ENCODE results near the gene CPB2. TPM values are rescaled to one million over a fixed set of nuclear protein-coding genes. Genes with fewer than 3 reads are reported as not detected.

Gene CPB2
- total and polyA plus RNA-seq, 2 donors (not counting 1 experiment from before 2014, with no cell fraction given), result not detected

DNA sequence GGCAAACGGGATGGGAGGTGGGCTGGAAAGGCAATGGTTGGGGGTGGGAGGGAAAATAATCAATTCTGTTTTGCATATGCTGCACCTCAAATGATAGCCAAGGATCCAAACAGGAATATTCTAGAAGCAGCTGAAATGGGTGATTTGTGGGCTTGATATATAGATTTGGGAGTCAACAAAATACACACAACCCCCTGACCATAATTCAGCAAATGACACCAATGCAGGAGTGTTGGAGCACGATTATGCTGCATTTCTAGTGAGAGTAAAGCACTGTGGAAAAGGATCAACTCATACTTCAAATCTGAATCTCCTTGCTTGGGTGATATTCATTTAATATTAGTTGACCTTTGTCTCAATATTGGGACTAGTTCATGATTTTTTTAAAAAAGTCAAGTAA lies 41.1 kb upstream of the CPB2 start:
- H3K9ac ChIP-seq (ENCODE audit: insufficient read depth, low read length), result no peak overlapping the region
- H3K27ac ChIP-seq (ENCODE audit: insufficient read depth, low read length), result no peak overlapping the region
- no peak overlapping the region for H3K4me2 ChIP-seq (ENCODE audit: extremely low read depth, insufficient read depth, low read length)
- H3K4me1 ChIP-seq (ENCODE audit: control insufficient read depth, extremely low read depth, insufficient read depth, low read length), result no peaks in the 10 kb centered on the region
- H3K9me3 ChIP-seq (ENCODE audit: control insufficient read depth, insufficient read depth, low read depth, low read length), result no peaks in the 10 kb centered on the region
- H3K27me3 ChIP-seq (ENCODE audit: control insufficient read depth, insufficient read depth, low read length), result peaks cover 2% of the 10 kb centered on the region
- H4K20me1 ChIP-seq (ENCODE audit: control insufficient read depth, extremely low read depth, insufficient read depth, low read length), result no peaks in the 10 kb centered on the region
- H3K36me3 ChIP-seq (ENCODE audit: control insufficient read depth, insufficient read depth, low read length), result no peaks in the 10 kb centered on the region
- DNase-seq (ENCODE audit: low read depth in 2 of 2), result no peak
- no peak overlapping the region for H3K4me3 ChIP-seq (replicated peaks in 1 of 4; ENCODE audit: control extremely low read depth in 1 of 4, insufficient read depth in 1 of 4, low read depth in 3 of 4, low read length in 4 of 4)
- TF ChIP-seq, protein P1, sequence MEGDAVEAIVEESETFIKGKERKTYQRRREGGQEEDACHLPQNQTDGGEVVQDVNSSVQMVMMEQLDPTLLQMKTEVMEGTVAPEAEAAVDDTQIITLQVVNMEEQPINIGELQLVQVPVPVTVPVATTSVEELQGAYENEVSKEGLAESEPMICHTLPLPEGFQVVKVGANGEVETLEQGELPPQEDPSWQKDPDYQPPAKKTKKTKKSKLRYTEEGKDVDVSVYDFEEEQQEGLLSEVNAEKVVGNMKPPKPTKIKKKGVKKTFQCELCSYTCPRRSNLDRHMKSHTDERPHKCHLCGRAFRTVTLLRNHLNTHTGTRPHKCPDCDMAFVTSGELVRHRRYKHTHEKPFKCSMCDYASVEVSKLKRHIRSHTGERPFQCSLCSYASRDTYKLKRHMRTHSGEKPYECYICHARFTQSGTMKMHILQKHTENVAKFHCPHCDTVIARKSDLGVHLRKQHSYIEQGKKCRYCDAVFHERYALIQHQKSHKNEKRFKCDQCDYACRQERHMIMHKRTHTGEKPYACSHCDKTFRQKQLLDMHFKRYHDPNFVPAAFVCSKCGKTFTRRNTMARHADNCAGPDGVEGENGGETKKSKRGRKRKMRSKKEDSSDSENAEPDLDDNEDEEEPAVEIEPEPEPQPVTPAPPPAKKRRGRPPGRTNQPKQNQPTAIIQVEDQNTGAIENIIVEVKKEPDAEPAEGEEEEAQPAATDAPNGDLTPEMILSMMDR (conservative IDR thresholded peaks at IDR 0.05 in 1 of 2, IDR thresholded peaks at IDR 0.05 in 1 of 2; ENCODE audit: low read depth in 1 of 2, low read length in 2 of 2), result no peak
- no peak for TF ChIP-seq EZH2 (IDR thresholded peaks at IDR 0.05; ENCODE audit: low read length, missing control alignments)
- no peak overlapping the region for H2AFZ ChIP-seq (ENCODE audit: low read length)
- H3K79me2 ChIP-seq (ENCODE audit: control insufficient read depth, insufficient read depth, low read length), result no peaks in the 10 kb centered on the region

DNA sequence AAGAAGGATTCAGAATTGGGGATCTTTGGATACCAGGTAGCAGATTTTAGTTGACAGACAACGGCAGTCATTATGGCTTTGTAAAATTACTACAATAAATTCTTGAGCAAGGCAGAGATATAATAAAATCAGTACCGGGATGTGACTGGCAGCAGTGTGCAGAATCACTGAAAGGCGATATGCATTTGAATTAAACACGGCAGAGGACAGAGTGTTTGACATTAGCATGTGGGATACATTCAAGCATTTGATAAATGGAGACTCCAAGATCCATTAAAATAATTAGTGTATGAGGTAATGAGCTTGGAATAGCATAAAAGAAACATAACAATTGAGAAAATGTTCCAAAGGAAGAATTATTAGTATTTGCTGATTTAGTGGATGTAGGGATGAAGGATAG lies 40.3 kb upstream of the CPB2 start:
- Histone ChIP-seq H3K4me1 (ENCODE audit: control insufficient read depth, extremely low read depth, insufficient read depth, low read length) (no peaks in the 10 kb centered on the region), H2AFZ (ENCODE audit: low read length) (no peak overlapping the region), H3K36me3 (ENCODE audit: control insufficient read depth, insufficient read depth, low read length) (no peaks in the 10 kb centered on the region), H3K4me3 (replicated peaks in 1 of 4; ENCODE audit: control extremely low read depth in 1 of 4, insufficient read depth in 1 of 4, low read depth in 3 of 4, low read length in 4 of 4) (no peak overlapping the region), H3K27me3 (ENCODE audit: control insufficient read depth, insufficient read depth, low read length) (peaks cover 2% of the 10 kb centered on the region), H3K79me2 (ENCODE audit: control insufficient read depth, insufficient read depth, low read length) (no peaks in the 10 kb centered on the region), H3K9ac (ENCODE audit: insufficient read depth, low read length) (no peak overlapping the region), H3K9me3 (ENCODE audit: control insufficient read depth, insufficient read depth, low read depth, low read length) (no peaks in the 10 kb centered on the region), H3K4me2 (ENCODE audit: extremely low read depth, insufficient read depth, low read length) (no peak overlapping the region), H4K20me1 (ENCODE audit: control insufficient read depth, extremely low read depth, insufficient read depth, low read length) (no peaks in the 10 kb centered on the region), H3K27ac (ENCODE audit: insufficient read depth, low read length) (no peak overlapping the region)
- TF ChIP-seq, protein P1 (conservative IDR thresholded peaks at IDR 0.05 in 1 of 2, IDR thresholded peaks at IDR 0.05 in 1 of 2; ENCODE audit: low read depth in 1 of 2, low read length in 2 of 2), result no peak
- no peak for TF ChIP-seq EZH2 (IDR thresholded peaks at IDR 0.05; ENCODE audit: low read length, missing control alignments)
- DNase-seq (ENCODE audit: low read depth in 2 of 2), result no peak

DNA sequence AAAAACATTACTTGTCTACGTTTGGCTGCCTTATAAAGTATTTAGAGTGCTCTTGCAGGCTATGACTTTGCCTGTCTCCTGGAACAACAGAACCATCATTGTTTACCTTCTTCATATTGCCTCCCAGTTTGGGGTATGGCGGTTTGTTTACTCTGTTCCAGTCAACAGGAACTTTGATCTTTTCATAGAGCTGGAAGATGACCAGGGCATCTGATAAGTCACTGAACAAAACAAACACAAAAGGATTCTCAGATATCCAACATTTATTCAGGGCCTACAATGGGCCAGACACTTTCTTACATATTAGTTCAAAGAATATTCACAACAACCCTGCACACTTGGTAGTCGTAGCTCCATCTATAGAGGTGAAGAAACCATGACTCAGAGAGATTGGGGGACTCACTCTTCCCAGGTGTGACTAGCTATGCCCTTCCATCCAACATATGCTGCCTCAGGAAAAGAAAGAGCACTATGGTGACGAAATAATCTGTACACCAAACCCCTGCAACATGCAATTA lies 38.4 kb upstream of the CPB2 start:
- no peak overlapping the region for H3K4me2 ChIP-seq (ENCODE audit: extremely low read depth, insufficient read depth, low read length)
- TF ChIP-seq EZH2 (IDR thresholded peaks at IDR 0.05; ENCODE audit: low read length, missing control alignments), result no peak
- TF ChIP-seq, protein P1 (conservative IDR thresholded peaks at IDR 0.05 in 1 of 2, IDR thresholded peaks at IDR 0.05 in 1 of 2; ENCODE audit: low read depth in 1 of 2, low read length in 2 of 2), result no peak
- no peaks in the 10 kb centered on the region for H3K36me3 ChIP-seq (ENCODE audit: control insufficient read depth, insufficient read depth, low read length)
- H3K27ac ChIP-seq (ENCODE audit: insufficient read depth, low read length), result no peak overlapping the region
- H3K9me3 ChIP-seq (ENCODE audit: control insufficient read depth, insufficient read depth, low read depth, low read length), result no peaks in the 10 kb centered on the region
- no peak for DNase-seq (ENCODE audit: low read depth in 2 of 2)
- no peaks in the 10 kb centered on the region for H3K27me3 ChIP-seq (ENCODE audit: control insufficient read depth, insufficient read depth, low read length)
- no peak overlapping the region for H2AFZ ChIP-seq (ENCODE audit: low read length)
- H4K20me1 ChIP-seq (ENCODE audit: control insufficient read depth, extremely low read depth, insufficient read depth, low read length), result no peaks in the 10 kb centered on the region
- H3K9ac ChIP-seq (ENCODE audit: insufficient read depth, low read length), result no peak overlapping the region
- H3K4me3 ChIP-seq (replicated peaks in 1 of 4; ENCODE audit: control extremely low read depth in 1 of 4, insufficient read depth in 1 of 4, low read depth in 3 of 4, low read length in 4 of 4), result no peak overlapping the region
- H3K79me2 ChIP-seq (ENCODE audit: control insufficient read depth, insufficient read depth, low read length), result no peaks in the 10 kb centered on the region
- H3K4me1 ChIP-seq (ENCODE audit: control insufficient read depth, extremely low read depth, insufficient read depth, low read length), result no peaks in the 10 kb centered on the region
